DND-41 (cell line): ENCODE results near the gene FUZ.
A peak's percentile ranks its signal among the peaks of the same experiment; 100 is the strongest.

Experiments
- ATAC-seq: fragments of 200-7000 bp; cut with Tn5 transposase; 3 replicates; pipeline ENCODE4 v1.9.1; 2021; ENCODE audit warnings: low read depth; ENCODE audit not compliant: insufficient read depth
- DNase-seq: peaks from one replicate; pipeline ENCODE4 v3.0.0-alpha.2; 2020
- H2AFZ ChIP-seq: 2 replicates; pipeline ENCODE4 v1.6.0; 2012; ENCODE audit warnings: low read depth, low read length
- H3K27ac ChIP-seq: 2 replicates; pipeline ENCODE4 v1.5.1; 2012; ENCODE audit warnings: low read length, inconsistent platforms
- H3K27me3 ChIP-seq: fragments of 200-600 bp; sonication (generic); 2 replicates; pipeline ENCODE4 v1.6.0; 2012; ENCODE audit warnings: low read length, mild to moderate bottlenecking, inconsistent platforms; ENCODE audit not compliant: insufficient read depth, poor library complexity
- H3K36me3 ChIP-seq: 2 replicates; pipeline ENCODE4 v1.5.1; 2012; ENCODE audit warnings: low read length, inconsistent platforms; ENCODE audit not compliant: insufficient read depth
- H3K4me1 ChIP-seq: 2 replicates; pipeline ENCODE4 v1.5.1; 2012; ENCODE audit warnings: mild to moderate bottlenecking, low read length; ENCODE audit not compliant: insufficient read depth
- H3K4me2 ChIP-seq: 2 replicates; pipeline ENCODE4 v1.6.0; 2012; ENCODE audit warnings: mild to moderate bottlenecking, moderate library complexity, low read length, inconsistent platforms; ENCODE audit not compliant: insufficient read depth
- H3K4me3 ChIP-seq, 2 experiments: fragments of 200-600 bp in 1 of 2; shearing (Covaris generic) in 1 of 2; 2 replicates each; pipeline ENCODE4 v1.5.1; 2012 to 2016; ENCODE audit warnings: inconsistent platforms in 2 of 2, low read length in 2 of 2, mild to moderate bottlenecking in 2 of 2, low read depth in 1 of 2, moderate library complexity in 1 of 2
- H3K79me2 ChIP-seq: 2 replicates; pipeline ENCODE4 v1.6.0; 2012; ENCODE audit warnings: low read length, inconsistent platforms; ENCODE audit not compliant: insufficient read depth
- H3K9ac ChIP-seq: 2 replicates; pipeline ENCODE4 v1.6.0; 2012; ENCODE audit warnings: low read depth, mild to moderate bottlenecking, inconsistent platforms, low read length, moderate library complexity
- H3K9me3 ChIP-seq: 2 replicates; pipeline ENCODE4 v1.5.1; 2012; ENCODE audit warnings: low read length, moderate library complexity, mild to moderate bottlenecking, inconsistent platforms; ENCODE audit not compliant: insufficient read depth, severe bottlenecking
- H4K20me1 ChIP-seq: 2 replicates; pipeline ENCODE4 v1.6.0; 2012; ENCODE audit warnings: low read length; ENCODE audit not compliant: insufficient read depth
- EZH2 ChIP-seq: IDR thresholded peaks from 3 replicates; pipeline ENCODE4 v1.6.1; 2012; ENCODE audit warnings: borderline replicate concordance, low read depth, mild to moderate bottlenecking, moderate library complexity, low read length, inconsistent platforms; ENCODE audit not compliant: severe bottlenecking
- TF ChIP-seq, protein P1 (sequence below): IDR thresholded peaks from 2 replicates; pipeline ENCODE4 v1.5.1; 2012; ENCODE audit warnings: borderline replicate concordance, low read length, moderate library complexity, mild to moderate bottlenecking; ENCODE audit not compliant: poor library complexity, severe bottlenecking; ENCODE audit errors: extremely low read depth

FUZ gene

DNA sequence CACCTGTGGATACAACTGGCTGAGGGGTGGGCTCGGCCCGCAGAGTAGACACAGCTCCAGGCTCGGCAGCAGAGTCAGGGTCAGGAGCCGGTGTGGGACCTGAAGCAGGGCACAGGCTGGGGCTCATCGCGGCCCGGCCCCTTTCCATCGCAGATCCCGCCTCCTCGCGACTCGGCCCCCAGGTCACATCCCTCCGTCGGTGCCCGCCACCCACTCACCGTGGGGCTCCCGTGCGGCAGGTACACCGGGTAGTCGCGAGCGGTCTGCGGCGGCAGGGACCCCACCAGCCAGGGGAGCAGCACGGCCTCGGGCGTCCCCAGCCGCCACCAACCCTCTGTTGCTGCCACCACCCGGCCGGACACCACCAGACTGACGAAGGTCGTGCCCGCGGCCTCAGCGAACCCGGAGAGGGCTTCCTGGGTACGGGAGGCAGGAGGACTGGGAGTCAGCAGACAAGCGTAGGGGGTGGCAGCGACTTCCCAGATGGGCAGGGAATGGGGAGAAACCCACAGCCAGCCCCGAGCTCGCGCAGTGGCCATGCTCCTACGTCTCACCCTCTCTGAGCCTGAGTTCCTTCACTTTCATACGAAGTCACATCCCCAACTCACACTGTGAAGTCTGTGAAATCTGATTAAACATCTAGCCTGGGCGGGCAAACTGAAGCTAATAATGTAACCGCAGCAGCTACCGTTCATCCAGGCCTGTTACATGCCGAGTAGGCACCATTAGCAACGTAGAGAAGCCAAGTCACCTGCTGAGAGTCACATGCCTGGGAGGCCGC, 3.7 kb downstream of the FUZ start:
- Histone ChIP-seq H2AFZ (no peak overlapping the region), H3K9me3 (no peaks in the 10 kb centered on the region), H3K27ac (no peak overlapping the region), H3K4me3 (no peak overlapping the region), H3K79me2 (peaks cover 12% of the 10 kb centered on the region), H3K9ac (no peak overlapping the region), H3K36me3 (peaks cover 48% of the 10 kb centered on the region), H3K4me1 (peaks cover 24% of the 10 kb centered on the region), H4K20me1 (no peaks in the 10 kb centered on the region), H3K27me3 (no peaks in the 10 kb centered on the region), H3K4me2 (no peak overlapping the region)
- no peak for DNase-seq
- no peak for ATAC-seq
- TF ChIP-seq, protein P1, sequence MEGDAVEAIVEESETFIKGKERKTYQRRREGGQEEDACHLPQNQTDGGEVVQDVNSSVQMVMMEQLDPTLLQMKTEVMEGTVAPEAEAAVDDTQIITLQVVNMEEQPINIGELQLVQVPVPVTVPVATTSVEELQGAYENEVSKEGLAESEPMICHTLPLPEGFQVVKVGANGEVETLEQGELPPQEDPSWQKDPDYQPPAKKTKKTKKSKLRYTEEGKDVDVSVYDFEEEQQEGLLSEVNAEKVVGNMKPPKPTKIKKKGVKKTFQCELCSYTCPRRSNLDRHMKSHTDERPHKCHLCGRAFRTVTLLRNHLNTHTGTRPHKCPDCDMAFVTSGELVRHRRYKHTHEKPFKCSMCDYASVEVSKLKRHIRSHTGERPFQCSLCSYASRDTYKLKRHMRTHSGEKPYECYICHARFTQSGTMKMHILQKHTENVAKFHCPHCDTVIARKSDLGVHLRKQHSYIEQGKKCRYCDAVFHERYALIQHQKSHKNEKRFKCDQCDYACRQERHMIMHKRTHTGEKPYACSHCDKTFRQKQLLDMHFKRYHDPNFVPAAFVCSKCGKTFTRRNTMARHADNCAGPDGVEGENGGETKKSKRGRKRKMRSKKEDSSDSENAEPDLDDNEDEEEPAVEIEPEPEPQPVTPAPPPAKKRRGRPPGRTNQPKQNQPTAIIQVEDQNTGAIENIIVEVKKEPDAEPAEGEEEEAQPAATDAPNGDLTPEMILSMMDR, result no peak
- no peak for TF ChIP-seq EZH2

DNA sequence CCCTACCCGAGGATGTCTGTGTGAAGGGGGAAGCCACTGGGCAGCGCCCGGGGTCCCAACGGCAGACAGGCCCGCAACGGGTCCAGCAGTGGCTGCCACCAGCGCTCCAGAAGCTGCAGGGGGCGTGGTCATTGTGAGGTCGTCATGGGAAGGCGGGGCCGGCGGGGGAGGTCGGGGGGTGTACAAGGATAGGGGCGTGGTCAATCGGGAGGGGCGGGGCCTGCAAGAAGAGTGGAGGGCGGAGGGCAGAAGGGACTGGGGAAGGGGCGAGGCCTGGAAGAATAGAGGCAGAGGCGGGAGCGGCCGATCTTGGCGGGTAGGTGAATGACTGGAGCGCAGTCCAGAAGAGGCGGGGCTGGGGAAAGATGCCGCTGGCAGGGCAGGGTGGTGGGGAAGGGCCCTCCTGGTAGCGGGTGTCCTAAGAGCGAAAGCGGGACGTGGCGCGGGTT, 4.4 kb downstream of the FUZ start:
- no peak for ATAC-seq
- TF ChIP-seq EZH2, result no peak
- TF ChIP-seq, protein P1, result no peak
- Histone ChIP-seq H3K36me3 (peaks cover 48% of the 10 kb centered on the region), H2AFZ (no peak overlapping the region), H3K27me3 (no peaks in the 10 kb centered on the region), H3K4me2 (no peak overlapping the region), H3K4me1 (peaks cover 17% of the 10 kb centered on the region), H3K9ac (no peak overlapping the region), H3K9me3 (no peaks in the 10 kb centered on the region), H3K27ac (no peak overlapping the region), H3K4me3 (no peak overlapping the region), H3K79me2 (peaks cover 12% of the 10 kb centered on the region), H4K20me1 (no peaks in the 10 kb centered on the region)
- DNase-seq, result peak; percentile 49

DNA sequence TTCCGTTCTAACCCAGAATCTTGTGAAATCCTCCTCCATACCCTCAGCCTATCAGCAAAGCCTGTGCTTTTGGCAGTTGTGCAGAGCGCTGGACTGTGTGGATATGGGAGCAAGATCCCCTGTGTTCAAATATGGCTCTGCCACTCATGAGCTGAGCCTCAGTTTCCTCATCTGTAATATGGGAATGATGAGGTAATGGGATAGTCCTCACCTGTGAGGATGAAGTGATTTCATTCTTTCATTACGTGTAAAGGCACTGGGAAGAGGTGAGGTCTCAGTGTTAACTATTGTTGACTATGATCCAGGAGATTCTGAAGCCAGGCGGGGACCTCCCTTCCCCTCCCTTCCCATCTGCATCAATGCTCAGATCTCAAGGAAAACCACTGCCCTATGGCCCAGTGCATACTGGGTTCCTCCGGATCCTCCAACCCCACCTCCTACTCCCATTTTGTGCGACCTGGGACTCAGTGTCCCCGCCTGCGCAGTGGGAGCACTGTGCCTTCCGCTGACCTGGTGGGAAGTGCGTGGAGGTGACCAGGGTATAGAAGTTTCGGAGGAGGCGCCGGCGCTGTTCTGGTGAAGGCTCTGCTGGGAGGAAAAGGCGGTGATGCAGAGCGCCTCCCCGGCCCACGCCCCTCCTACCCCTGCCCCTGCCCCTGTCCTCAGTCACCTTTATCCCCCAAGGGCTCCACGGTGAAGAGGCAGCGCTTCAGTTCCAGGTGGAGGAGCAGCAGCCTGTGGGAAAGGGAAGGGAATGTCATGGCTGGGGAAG, 5.0 kb downstream of the FUZ start:
- Histone ChIP-seq H3K4me3 (no peak overlapping the region), H3K4me2 (no peak overlapping the region), H2AFZ (no peak overlapping the region), H3K27me3 (no peaks in the 10 kb centered on the region), H3K9me3 (no peaks in the 10 kb centered on the region), H3K79me2 (peaks cover 12% of the 10 kb centered on the region), H4K20me1 (no peaks in the 10 kb centered on the region), H3K27ac (no peak overlapping the region), H3K36me3 (peaks cover 54% of the 10 kb centered on the region), H3K4me1 (peaks cover 16% of the 10 kb centered on the region), H3K9ac (no peak overlapping the region)
- no peak for TF ChIP-seq EZH2
- TF ChIP-seq, protein P1, result no peak
- ATAC-seq (no peak), DNase-seq (no peak)
